DOHH2 (cell line): ENCODE results near the gene RESP18.

Experiments
- EZH2phosphoT487 ChIP-seq: fragments of 200-600 bp; sonication (generic); IDR thresholded peaks from 2 replicates; pipeline ENCODE4 v1.6.1; 2017; ENCODE audit warnings: borderline replicate concordance, mild to moderate bottlenecking, antibody characterized with exemption, low read length, moderate library complexity, mixed read lengths
- TF ChIP-seq, protein P1 (sequence below): fragments of 200-600 bp; sonication (generic); IDR thresholded peaks from one replicate; pipeline ENCODE4 v1.5.1; 2014; ENCODE audit warnings: antibody characterized with exemption, mild to moderate bottlenecking, low read depth, low read length; ENCODE audit not compliant: poor library complexity, severe bottlenecking

- TF ChIP-seq, protein P1, sequence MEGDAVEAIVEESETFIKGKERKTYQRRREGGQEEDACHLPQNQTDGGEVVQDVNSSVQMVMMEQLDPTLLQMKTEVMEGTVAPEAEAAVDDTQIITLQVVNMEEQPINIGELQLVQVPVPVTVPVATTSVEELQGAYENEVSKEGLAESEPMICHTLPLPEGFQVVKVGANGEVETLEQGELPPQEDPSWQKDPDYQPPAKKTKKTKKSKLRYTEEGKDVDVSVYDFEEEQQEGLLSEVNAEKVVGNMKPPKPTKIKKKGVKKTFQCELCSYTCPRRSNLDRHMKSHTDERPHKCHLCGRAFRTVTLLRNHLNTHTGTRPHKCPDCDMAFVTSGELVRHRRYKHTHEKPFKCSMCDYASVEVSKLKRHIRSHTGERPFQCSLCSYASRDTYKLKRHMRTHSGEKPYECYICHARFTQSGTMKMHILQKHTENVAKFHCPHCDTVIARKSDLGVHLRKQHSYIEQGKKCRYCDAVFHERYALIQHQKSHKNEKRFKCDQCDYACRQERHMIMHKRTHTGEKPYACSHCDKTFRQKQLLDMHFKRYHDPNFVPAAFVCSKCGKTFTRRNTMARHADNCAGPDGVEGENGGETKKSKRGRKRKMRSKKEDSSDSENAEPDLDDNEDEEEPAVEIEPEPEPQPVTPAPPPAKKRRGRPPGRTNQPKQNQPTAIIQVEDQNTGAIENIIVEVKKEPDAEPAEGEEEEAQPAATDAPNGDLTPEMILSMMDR = no peak
- TF ChIP-seq EZH2phosphoT487 = no peak
Observed at GRCh38 chr2:219299372-219299760, 33.2 kb downstream of the RESP18 start.
